HG03439 (cell line): ENCODE data around the gene TRAK1.

Experiments
- ATAC-seq: cut with Tn5 transposase; IDR thresholded peaks from one replicate; pipeline ENCODE4 v1.9.1; 2021; ENCODE audit warnings: mild to moderate bottlenecking, moderate library complexity; ENCODE audit not compliant: unreplicated experiment

Gene TRAK1

GRCh38 chr3:42267878-42268277, 176.7 kb downstream of the TRAK1 start:
- ATAC-seq: no peak

GRCh38 chr3:42269647-42270046, 178.5 kb downstream of the TRAK1 start:
- no peak for ATAC-seq

DNA sequence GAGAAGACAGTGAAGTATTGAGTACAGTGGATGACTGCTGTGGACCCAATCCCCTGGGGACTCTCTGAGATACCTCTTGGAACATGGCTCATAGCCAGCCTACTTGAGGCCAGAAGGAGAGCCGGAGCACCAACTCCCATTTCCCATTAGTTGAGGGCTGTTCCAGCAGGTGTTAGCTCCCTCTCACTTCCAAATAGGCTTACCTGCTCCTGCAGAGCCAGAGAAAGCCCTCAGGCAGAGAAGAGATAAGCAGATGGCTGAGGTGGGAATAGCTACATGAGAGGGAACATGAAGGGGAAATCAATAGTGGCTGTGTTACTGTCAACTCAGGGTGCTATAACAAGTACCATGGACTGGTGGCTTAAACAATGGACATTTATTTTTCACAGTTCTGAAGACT, 179.4 kb downstream of the TRAK1 start:
- no peak for ATAC-seq

DNA sequence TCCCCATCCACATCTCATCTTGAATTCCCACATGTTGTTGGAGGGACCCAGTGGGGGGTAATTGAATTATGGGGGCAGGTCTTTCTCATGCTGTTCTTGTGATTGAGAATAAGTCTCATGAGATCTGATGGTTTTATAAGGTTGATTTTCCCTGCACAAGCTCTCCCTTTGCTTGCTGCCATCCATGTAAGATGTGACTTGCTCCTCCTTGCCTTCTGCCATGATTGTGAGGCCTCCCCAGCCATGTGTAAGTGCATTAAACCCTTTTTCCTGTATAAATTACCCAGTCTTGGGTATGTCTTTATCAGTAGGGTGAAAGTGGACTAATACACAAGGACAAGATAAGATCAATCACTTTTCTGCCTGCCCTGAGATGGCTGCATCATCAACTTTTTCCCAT, 180.6 kb downstream of the TRAK1 start:
- ATAC-seq: no peak

GRCh38 chr3:42273361-42273760, 182.2 kb downstream of the TRAK1 start:
- no peak for ATAC-seq

DNA sequence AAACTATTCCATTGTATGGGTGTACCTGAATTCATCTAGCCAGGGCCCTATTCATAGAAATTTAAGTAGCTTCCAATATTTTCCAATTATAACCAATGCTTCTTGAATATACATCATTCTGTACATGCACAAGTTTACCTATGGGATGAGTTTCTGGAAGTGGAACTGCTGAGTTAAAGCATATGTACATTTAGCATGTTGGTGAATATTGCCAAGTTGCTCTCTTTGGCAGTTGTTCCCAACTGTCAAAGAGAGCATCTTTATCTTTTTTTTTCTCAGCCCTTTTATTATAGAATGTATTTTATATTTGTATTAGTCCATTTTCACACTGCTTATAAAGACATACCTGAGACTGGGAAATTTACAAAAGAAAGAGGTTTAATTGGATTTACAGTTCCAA, 183.1 kb downstream of the TRAK1 start:
- ATAC-seq: no peak

GRCh38 chr3:42275217-42275616, 184.1 kb downstream of the TRAK1 start:
- no peak for ATAC-seq
